IMR-90 (cell line): Measurements from ENCODE around the gene JADE2. TPM values are rescaled to one million over a fixed set of nuclear protein-coding genes. Genes with fewer than 3 reads are reported as not detected.

Experiments
- ATAC-seq: fragments of 200-7000 bp; cut with Tn5 transposase; 2 replicates; pipeline ENCODE4 v1.9.1; 2020; ENCODE audit warnings: low read depth, mild to moderate bottlenecking, moderate library complexity
- BruUV-seq: library from RNA; stranded (reverse); fragments of 400-500 nt; replicated peaks from 2 replicates; lab custom pipeline; 2021; lab: Mats Ljungman, UMichigan
- CTCF ChIA-PET: fragments of 300-600 bp; formaldehyde crosslinking; extraction: SDS; loops from one replicate; lab custom pipeline; 2021; ENCODE audit warnings: antibody characterized with exemption; lab: Yijun Ruan, JAX
- POLR2A ChIA-PET: fragments of 300-600 bp; sonication (Branson Sonifier 250); formaldehyde crosslinking; loops from one replicate; lab custom pipeline; 2022; ENCODE audit warnings: antibody characterized with exemption; ENCODE audit not compliant: unreplicated experiment; lab: Charles Lee
- DNase-seq: peaks from one replicate; pipeline ENCODE4 v3.0.0; 2013
- H2AFZ ChIP-seq: replicated peaks from 2 replicates; pipeline ENCODE3; 2013; ENCODE audit warnings: low read length, mild to moderate bottlenecking; ENCODE audit not compliant: poor library complexity
- H2AK5ac ChIP-seq: 2 replicates; pipeline ENCODE4 v1.6.1; 2013; ENCODE audit warnings: low read depth, low read length, inconsistent platforms
- H2AK9ac ChIP-seq: replicated peaks from 2 replicates; pipeline ENCODE3; 2013; ENCODE audit warnings: mild to moderate bottlenecking, low read depth, low read length, moderate library complexity; ENCODE audit not compliant: poor library complexity
- H2BK120ac ChIP-seq: 2 replicates; pipeline ENCODE4 v1.6.1; 2013; ENCODE audit warnings: low read depth, low read length, inconsistent platforms
- H2BK15ac ChIP-seq: 3 replicates; pipeline ENCODE4 v1.6.1; 2013; ENCODE audit warnings: low read depth, low read length, inconsistent platforms
- H2BK20ac ChIP-seq: 2 replicates; pipeline ENCODE4 v1.6.1; 2013; ENCODE audit warnings: low read depth, mild to moderate bottlenecking, inconsistent platforms, low read length, moderate library complexity
- H2BK5ac ChIP-seq: 2 replicates; pipeline ENCODE4 v1.6.1; 2013; ENCODE audit warnings: mild to moderate bottlenecking, low read depth, low read length, inconsistent platforms; ENCODE audit not compliant: poor library complexity, severe bottlenecking
- H3K14ac ChIP-seq: replicated peaks from 2 replicates; pipeline ENCODE4 v1.6.1; 2013; ENCODE audit warnings: low read depth, low read length, inconsistent platforms
- H3K18ac ChIP-seq: 2 replicates; pipeline ENCODE4 v1.6.1; 2013; ENCODE audit warnings: low read depth, low read length, control low read depth
- H3K23ac ChIP-seq: 2 replicates; pipeline ENCODE4 v1.6.1; 2013; ENCODE audit warnings: low read depth, low read length, inconsistent platforms
- H3K27ac ChIP-seq: 2 replicates; pipeline ENCODE4 v1.5.1; 2013; ENCODE audit warnings: mild to moderate bottlenecking, control low read depth, low read length; ENCODE audit not compliant: insufficient read depth
- H3K27me3 ChIP-seq: 2 replicates; pipeline ENCODE4 v1.6.1; 2013; ENCODE audit warnings: low read length; ENCODE audit not compliant: control insufficient read depth, insufficient read depth
- H3K36me3 ChIP-seq: 2 replicates; pipeline ENCODE4 v1.6.1; 2013; ENCODE audit warnings: low read length, mixed read lengths; ENCODE audit not compliant: control insufficient read depth, insufficient read depth
- H3K4ac ChIP-seq: 2 replicates; pipeline ENCODE4 v1.6.1; 2013; ENCODE audit warnings: low read depth, low read length, inconsistent platforms
- H3K4me1 ChIP-seq: 2 replicates; pipeline ENCODE4 v1.6.1; 2013; ENCODE audit warnings: low read length, mixed read lengths; ENCODE audit not compliant: control insufficient read depth, insufficient read depth
- H3K4me2 ChIP-seq: 2 replicates; pipeline ENCODE4 v1.6.1; 2013; ENCODE audit warnings: low read depth, mild to moderate bottlenecking, control low read depth, low read length, moderate library complexity
- H3K4me3 ChIP-seq: 2 replicates; pipeline ENCODE4 v1.5.1; 2013; ENCODE audit warnings: low read depth, mild to moderate bottlenecking, control low read depth, low read length, moderate library complexity; ENCODE audit not compliant: insufficient read depth
- H3K56ac ChIP-seq: 2 replicates; pipeline ENCODE4 v1.6.1; 2013; ENCODE audit warnings: low read length, inconsistent platforms; ENCODE audit not compliant: insufficient read depth; ENCODE audit errors: extremely low read depth
- H3K79me1 ChIP-seq, 2 experiments: 2 replicates each; pipeline ENCODE4 v1.6.1; 2013; ENCODE audit warnings: low read length in 2 of 2, inconsistent platforms in 1 of 2, low read depth in 1 of 2
- H3K9ac ChIP-seq: 2 replicates; pipeline ENCODE4 v1.6.1; 2013; ENCODE audit warnings: low read depth, low read length, control low read depth
- H3K9me1 ChIP-seq: 2 replicates; pipeline ENCODE4 v1.6.1; 2013; ENCODE audit warnings: low read length, inconsistent platforms; ENCODE audit not compliant: insufficient read depth
- H3K9me3 ChIP-seq: 2 replicates; pipeline ENCODE4 v1.6.1; 2013; ENCODE audit warnings: low read length; ENCODE audit not compliant: control insufficient read depth, insufficient read depth
- H4K20me1 ChIP-seq: 2 replicates; pipeline ENCODE4 v1.6.1; 2013; ENCODE audit warnings: low read length, inconsistent platforms; ENCODE audit not compliant: insufficient read depth
- H4K5ac ChIP-seq: 2 replicates; pipeline ENCODE4 v1.6.1; 2013; ENCODE audit warnings: mild to moderate bottlenecking, low read depth, low read length, control low read depth
- H4K8ac ChIP-seq, 2 experiments: 2 replicates each; pipeline ENCODE4 v1.6.1; 2013; ENCODE audit warnings: low read depth in 2 of 2, low read length in 2 of 2, control low read depth in 1 of 2, inconsistent platforms in 1 of 2
- H4K91ac ChIP-seq: 2 replicates; pipeline ENCODE4 v1.6.1; 2013; ENCODE audit warnings: low read depth, low read length, inconsistent platforms; ENCODE audit not compliant: insufficient read depth
- BHLHE40 ChIP-seq: fragments of 150-350 bp; IDR thresholded peaks from 2 replicates; pipeline ENCODE4 v1.6.1; 2016; ENCODE audit warnings: mild to moderate bottlenecking, low read depth, low read length
- CEBPB ChIP-seq: IDR thresholded peaks from 2 replicates; pipeline ENCODE4 v1.6.1; 2012; ENCODE audit warnings: low read depth, low read length, improper control_type of control experiment
- CTCF ChIP-seq: conservative IDR thresholded peaks from 2 replicates; pipeline ENCODE4 v1.5.1; 2012; ENCODE audit warnings: mild to moderate bottlenecking, low read depth, low read length, improper control_type of control experiment
- ELK1 ChIP-seq: fragments of 150-350 bp; IDR thresholded peaks from 2 replicates; pipeline ENCODE4 v1.6.1; 2016; ENCODE audit warnings: low read depth, mild to moderate bottlenecking, low read length, moderate library complexity, borderline replicate concordance
- MAFK ChIP-seq: IDR thresholded peaks from 2 replicates; pipeline ENCODE4 v1.6.1; 2012; ENCODE audit warnings: low read depth, low read length, improper control_type of control experiment
- MXI1 ChIP-seq: IDR thresholded peaks from 2 replicates; pipeline ENCODE4 v1.6.1; 2012; ENCODE audit warnings: low read depth, mild to moderate bottlenecking, low read length, moderate library complexity, borderline replicate concordance
- RAD21 ChIP-seq: IDR thresholded peaks from 2 replicates; pipeline ENCODE4 v1.6.1; 2012; ENCODE audit warnings: low read length, improper control_type of control experiment
- RFX5 ChIP-seq: IDR thresholded peaks from 2 replicates; pipeline ENCODE4 v1.8.0; 2012; ENCODE audit warnings: low read depth, mild to moderate bottlenecking, low read length, moderate library complexity
- SMC3 ChIP-seq: fragments of 150-350 bp; IDR thresholded peaks from 2 replicates; pipeline ENCODE4 v1.6.1; 2016; ENCODE audit warnings: low read depth, mild to moderate bottlenecking, antibody characterized with exemption, low read length, moderate library complexity
- WGBS, 2 experiments: methylation state at CpG; one replicate each; pipeline versions ENCODE4 v1.1.5 to v1.1.7; 2013; ENCODE audit warnings: missing lambda C conversion rate in 2 of 2; ENCODE audit not compliant: insufficient read length in 1 of 2; ENCODE audit errors: extremely low coverage in 2 of 2; 5-methylcytosine and 5-hydroxymethylcytosine counted together
- dilution Hi-C: fragments of 300-500 bp; cut with HindIII; formaldehyde crosslinking; loops from one replicate; pipeline ENCODE4 v1.14.3; 2018; ENCODE audit warnings: low sequenced_read_pairs; ENCODE audit not compliant: unreplicated experiment
- in situ Hi-C: fragments of 300-500 bp; cut with MboI; formaldehyde crosslinking; loops from 3 replicates; pipeline ENCODE4 v1.14.3; 2019; ENCODE audit warnings: low sequenced_read_pairs, inconsistent platforms, mixed read lengths
- intact Hi-C: fragments of 100-400 bp; cut with micrococcal nuclease; formaldehyde crosslinking; loops from 2 replicates; pipeline ENCODE4 v1.10.0; 2022
- polyA plus RNA-seq, 3 experiments: library from polyadenylated mRNA; depleted of rRNA; stranded (reverse); fragments of >200 nt; gene quantifications; 2 replicates each; pipeline ENCODE4 v1.2.3, GENCODE V29; 2012; ENCODE audit warnings: low replicate concordance in 1 of 3
- total RNA-seq: library from RNA; depleted of rRNA; stranded (reverse); fragments of >200 nt; gene quantifications from 2 replicates; pipeline ENCODE4 v1.2.3, GENCODE V29; 2012

JADE2 gene
- total and polyA plus RNA-seq, 2 of the 4 experiments (the other 2 are of a cell fraction): 13.3 to 14.9 TPM

- no peaks in the 10 kb centered on the region for H3K9me3 ChIP-seq
- in situ Hi-C loops: loop anchor here (5.0 to 10.0 kb wide), 2 partner anchors 280 to 397 kb away; no protein-coding TSS in a partner anchor
- no peak overlapping the region for H2AFZ ChIP-seq
- no peak overlapping the region for H3K18ac ChIP-seq
- H2AK9ac ChIP-seq: no peak overlapping the region
- no peak overlapping the region for H2BK20ac ChIP-seq
- 100% methylated on average over 1 of the region's 5 CpGs; no CpG with 5 or more reads in 1 of the 2 experiments for WGBS, 2 experiments
- H3K27me3 ChIP-seq: no peaks in the 10 kb centered on the region
- ATAC-seq (no peak), DNase-seq (no peak)
- peaks cover 27% of the 10 kb centered on the region for H3K36me3 ChIP-seq
- dilution Hi-C loops: no loop called here
- BruUV-seq: no TSS peak
- no peak overlapping the region for H3K4me2 ChIP-seq
- no peak overlapping the region for H2AK5ac ChIP-seq
- H3K79me1 ChIP-seq: peaks cover 0 to 11% of the 10 kb centered on the region in 2 experiments; a peak in 1 of 4 replicates
- ChIA-PET CTCF (no interaction called here), POLR2A (no interaction called here)
- no peak overlapping the region for H2BK120ac ChIP-seq
- H3K56ac ChIP-seq: no peak overlapping the region
- H3K9me1 ChIP-seq: peaks cover 5% of the 10 kb centered on the region
- no peak overlapping the region for H4K8ac ChIP-seq
- H3K4me3 ChIP-seq: no peak overlapping the region
- no peak overlapping the region for H2BK5ac ChIP-seq
- intact Hi-C loops: no loop called here
- no peak overlapping the region for H3K9ac ChIP-seq
- no peak overlapping the region for H3K14ac ChIP-seq
- no peak overlapping the region for H4K5ac ChIP-seq
- no peak overlapping the region for H3K27ac ChIP-seq
- peaks cover 3% of the 10 kb centered on the region for H3K4me1 ChIP-seq
- H2BK15ac ChIP-seq: no peak overlapping the region
- TF ChIP-seq CTCF (no peak), RFX5 (no peak), SMC3 (no peak), BHLHE40 (no peak), ELK1 (no peak), CEBPB (no peak), MAFK (no peak), RAD21 (no peak), MXI1 (no peak)
- no peak overlapping the region for H4K91ac ChIP-seq
- H3K4ac ChIP-seq: no peak overlapping the region
- no peaks in the 10 kb centered on the region; the same call in 1 of the 2 replicates for H4K20me1 ChIP-seq
- H3K23ac ChIP-seq: no peak overlapping the region
These were observed 56.8 kb downstream of the JADE2 start for GRCh38 chr5:134582281-134582680.
